GM18508 (cell line): ENCODE results near the gene PCDHA2.
"Not testable (repeated sequence)": the region's sequence is repeated elsewhere in the genome, so short reads cannot be mapped to it uniquely, and the experiment has no call there.

Experiments
- ATAC-seq: cut with Tn5 transposase; IDR thresholded peaks from one replicate; pipeline ENCODE4 v1.9.1; 2021; ENCODE audit warnings: moderate number of reproducible peaks; ENCODE audit not compliant: insufficient read depth, unreplicated experiment

Gene PCDHA2

DNA sequence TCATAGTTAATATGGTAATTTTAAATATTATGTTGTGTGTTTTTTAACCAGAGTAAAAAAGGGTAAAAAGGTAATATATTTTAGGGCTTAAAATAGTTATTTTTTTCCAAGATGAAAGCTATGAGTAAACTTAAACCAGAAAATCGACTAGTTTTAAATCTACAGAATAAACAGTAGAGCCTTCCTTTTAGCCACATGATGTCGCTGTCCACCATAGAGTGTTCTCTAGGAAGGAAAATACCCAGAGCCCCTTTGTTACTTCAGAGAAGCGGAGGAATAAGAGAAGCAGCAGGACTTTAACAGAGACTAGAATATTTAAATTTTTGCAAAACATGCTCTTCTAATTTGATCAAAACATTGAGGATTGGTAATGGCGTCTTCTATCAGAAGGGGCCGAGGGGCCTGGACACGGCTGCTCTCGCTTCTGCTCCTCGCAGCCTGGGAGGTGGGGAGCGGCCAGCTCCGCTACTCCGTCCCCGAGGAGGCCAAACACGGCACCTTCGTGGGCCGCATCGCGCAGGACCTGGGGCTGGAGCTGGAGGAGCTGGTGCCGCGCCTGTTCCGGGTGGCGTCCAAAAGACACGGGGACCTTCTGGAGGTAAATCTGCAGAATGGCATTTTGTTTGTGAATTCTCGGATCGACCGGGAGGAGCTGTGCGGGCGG, at the start of gene PCDHA2:
Gene PCDHA2 (plus strand): TSS at position 258 of the 664 bp plus-strand sequence.
- ATAC-seq = no peak

DNA sequence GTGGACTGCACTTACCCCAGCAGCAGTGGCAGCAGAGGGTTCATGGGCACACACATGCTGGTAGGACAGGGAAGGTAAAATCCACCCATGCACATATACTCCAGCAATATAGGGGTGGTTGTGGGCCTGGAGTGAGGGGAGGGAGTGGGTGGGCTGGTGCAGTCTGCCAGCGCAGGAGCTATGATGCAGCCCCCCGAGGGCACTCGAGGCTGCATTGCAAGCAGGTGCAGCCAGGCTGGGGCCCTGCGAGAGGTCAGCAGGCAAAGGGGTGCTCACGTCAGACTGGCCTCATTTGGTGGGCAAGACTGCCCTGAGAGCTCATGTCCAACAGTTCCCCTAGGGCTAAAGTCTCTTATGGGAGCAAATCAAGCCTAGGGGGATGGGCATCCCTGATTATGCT, 41.1 kb upstream of the PCDHA2 start:
- ATAC-seq = no peak

DNA sequence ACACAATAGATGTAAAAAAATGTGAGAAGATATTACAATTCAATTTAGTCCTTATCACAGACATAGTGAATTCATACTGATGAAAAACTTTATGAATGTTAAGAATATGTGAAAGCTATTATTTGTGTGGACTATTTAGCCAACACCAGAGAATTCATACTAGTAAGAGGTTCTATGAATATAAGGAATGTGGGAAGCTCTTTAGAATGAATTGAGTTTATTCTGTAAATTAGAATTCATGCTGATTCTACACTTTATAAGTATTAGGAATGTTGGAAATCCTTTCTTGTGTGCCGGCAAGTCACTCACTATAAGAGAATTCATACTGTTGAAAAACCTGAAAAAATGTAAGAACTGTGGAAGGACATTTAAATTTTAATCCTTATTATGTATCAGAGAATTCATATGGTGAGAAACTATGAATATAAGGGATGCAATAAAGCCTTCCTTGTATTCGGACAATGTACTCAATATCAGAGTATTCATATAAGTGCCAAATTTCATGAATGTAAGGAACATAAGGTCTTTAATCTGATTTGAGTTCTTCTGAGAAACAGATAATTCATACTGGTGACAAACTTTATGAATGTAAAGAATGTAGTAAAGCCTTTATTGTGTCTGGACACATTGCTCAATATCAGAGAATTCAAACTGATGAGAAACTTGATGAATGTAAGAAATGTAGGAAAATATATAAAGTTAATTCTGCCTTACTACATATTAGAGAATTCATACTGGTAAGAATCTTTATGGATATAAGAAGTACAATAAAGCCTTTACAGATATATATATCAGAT, 30.3 kb upstream of the PCDHA2 start:
- no peak for ATAC-seq

DNA sequence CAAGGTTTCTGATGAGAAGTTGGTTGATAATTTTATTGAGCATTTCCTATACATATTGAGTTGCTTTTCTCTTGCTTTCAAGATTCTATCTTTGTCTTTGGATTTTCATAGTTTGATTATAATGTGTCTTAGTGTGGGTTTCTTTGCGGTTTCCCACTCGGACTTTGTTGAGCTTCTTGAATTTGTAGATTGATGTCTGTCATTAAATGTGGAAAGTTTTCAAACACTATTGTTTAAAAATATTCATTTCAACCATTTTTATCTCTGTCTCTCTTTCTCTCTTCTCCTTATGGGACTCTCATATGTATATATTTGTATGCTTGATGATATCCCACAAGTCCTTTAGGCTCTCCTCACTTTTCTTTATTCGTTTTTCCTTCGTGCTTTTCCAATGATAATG, 27.2 kb upstream of the PCDHA2 start:
- no peak for ATAC-seq

DNA sequence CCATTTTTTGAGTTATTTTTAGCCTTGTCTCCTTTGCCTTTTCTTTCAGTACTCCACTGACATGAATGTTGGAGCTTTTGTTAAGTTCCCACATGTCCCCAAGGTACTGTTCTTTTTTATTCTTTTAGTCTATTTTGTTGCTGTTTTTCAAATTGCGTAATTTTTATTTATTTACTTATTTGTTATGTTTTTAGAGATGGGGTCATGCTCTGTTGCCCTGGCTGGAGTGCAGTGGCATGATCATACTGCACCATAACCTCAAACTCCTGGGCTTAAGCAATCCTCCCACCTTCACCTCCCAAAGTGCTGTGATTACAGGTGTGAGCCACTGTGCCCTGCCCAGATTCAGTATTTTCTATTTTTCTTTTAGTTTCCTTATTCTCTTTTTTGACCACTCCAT, 14.1 kb upstream of the PCDHA2 start:
- no peak for ATAC-seq

DNA sequence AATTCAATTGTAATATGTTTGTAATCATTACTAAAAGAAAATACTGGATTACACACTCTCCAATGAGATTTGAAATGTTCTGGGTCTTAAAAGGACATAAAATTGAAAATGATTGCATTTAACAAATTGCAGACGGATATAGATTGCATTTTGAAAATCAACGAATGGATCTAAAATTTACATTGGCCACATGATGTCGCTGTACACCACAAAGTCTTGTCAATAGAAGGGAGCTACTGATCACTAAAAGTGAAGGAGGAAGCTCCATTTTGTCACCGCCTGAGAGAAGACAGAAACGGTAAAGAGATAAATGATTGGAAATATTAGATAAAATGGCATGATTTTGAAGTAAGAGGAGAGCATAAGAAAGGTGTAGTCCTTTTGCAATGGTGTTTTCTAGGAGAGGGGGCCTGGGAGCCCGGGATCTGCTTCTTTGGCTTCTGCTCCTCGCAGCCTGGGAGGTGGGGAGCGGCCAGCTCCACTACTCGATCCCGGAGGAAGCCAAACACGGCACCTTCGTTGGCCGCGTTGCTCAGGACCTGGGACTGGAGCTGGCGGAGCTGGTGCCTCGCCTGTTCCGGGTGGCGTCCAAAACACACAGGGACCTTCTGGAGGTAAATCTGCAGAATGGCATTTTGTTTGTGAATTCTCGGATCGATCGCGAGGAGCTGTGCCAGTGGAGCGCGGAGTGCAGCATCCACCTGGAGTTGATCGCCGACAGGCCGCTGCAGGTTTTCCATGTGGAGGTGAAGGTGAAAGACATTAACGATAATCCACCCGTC, 8.6 kb upstream of the PCDHA2 start, which contains the start of gene PCDHA1:
Gene PCDHA1 (plus strand): TSS at position 236 of the 782 bp plus-strand sequence.
- no peak for ATAC-seq

DNA sequence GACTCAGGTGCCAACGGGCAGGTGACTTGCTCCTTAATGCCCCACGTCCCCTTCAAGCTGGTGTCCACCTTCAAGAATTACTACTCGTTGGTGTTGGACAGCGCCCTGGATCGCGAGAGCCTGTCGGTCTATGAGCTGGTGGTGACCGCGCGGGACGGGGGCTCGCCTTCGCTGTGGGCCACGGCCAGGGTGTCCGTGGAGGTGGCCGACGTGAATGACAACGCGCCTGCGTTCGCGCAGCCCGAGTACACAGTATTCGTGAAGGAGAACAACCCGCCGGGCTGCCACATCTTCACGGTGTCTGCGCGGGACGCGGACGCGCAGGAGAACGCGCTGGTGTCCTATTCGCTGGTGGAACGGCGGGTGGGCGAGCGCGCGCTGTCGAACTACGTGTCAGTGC, 7.2 kb upstream of the PCDHA2 start:
- ATAC-seq = not testable (repeated sequence)

DNA sequence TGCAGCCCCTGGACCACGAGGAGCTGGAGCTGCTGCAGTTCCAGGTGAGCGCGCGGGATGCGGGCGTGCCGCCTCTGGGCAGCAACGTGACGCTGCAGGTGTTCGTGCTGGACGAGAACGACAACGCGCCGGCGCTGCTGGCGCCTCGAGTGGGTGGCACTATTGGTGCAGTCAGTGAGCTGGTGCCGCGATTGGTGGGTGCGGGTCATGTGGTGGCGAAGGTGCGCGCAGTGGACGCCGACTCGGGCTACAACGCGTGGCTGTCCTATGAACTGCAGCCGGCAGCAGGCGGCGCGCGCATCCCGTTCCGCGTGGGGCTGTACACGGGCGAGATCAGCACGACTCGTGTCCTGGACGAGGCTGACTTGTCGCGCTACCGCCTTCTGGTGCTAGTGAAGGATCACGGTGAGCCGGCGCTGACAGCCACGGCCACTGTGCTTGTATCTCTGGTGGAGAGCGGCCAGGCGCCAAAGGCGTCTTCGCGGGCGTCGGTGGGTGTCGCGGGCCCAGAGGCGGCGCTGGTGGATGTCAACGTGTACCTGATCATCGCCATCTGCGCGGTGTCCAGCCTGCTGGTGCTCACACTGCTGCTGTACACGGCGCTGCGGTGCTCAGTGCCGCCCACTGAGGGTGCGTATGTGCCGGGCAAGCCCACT, 6.7 kb upstream of the PCDHA2 start:
- not testable (repeated sequence) for ATAC-seq

DNA sequence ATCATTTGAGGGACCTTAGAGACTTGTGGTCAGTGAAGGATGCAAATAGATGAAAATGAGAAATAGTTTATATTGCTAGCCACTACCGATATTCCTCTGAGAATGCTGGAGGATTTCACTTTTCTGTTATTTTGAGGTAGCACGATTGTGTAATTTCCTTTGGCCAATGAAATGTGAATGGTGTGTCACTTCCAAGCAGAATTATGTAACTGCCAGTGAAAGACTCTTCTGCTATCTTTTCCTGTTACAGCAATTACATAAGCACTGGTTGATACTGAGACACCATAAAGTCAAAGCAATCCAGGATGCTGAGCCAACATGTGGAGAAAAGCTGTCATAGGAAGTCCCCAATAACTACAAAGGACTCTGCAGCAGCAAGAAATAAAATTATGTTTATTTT, 3.6 kb upstream of the PCDHA2 start:
- no peak for ATAC-seq

DNA sequence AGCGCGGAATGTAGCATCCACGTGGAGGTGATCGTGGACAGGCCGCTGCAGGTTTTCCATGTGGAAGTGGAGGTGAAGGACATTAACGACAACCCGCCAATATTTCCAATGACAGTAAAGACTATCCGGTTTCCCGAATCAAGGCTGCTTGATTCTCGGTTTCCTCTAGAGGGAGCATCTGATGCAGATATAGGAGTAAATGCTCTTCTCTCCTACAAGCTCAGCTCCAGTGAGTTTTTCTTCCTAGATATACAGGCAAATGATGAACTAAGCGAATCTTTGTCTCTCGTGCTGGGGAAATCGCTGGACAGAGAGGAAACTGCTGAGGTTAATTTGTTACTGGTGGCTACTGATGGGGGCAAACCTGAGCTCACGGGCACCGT, 598 bp downstream of the PCDHA2 start:
- no peak for ATAC-seq

DNA sequence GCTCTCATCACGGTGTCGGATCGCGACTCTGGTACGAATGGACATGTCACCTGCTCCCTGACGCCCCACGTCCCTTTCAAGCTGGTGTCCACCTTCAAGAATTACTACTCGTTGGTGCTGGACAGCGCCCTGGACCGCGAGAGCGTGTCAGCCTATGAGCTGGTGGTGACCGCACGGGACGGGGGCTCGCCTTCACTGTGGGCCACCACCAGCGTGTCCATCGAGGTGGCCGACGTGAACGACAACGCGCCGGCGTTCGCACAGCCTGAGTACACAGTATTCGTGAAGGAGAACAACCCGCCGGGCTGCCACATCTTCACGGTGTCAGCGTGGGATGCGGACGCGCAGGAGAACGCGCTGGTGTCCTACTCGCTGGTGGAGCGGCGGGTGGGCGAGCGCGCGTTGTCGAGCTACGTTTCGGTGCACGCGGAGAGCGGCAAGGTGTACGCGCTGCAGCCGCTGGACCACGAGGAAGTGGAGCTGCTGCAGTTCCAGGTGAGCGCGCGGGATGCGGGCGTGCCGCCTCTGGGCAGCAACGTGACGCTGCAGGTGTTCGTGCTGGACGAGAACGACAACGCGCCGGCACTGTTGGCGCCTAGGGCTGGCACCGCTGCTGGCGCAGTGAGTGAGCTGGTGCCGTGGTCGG, 1.5 kb downstream of the PCDHA2 start:
- not testable (repeated sequence) for ATAC-seq

DNA sequence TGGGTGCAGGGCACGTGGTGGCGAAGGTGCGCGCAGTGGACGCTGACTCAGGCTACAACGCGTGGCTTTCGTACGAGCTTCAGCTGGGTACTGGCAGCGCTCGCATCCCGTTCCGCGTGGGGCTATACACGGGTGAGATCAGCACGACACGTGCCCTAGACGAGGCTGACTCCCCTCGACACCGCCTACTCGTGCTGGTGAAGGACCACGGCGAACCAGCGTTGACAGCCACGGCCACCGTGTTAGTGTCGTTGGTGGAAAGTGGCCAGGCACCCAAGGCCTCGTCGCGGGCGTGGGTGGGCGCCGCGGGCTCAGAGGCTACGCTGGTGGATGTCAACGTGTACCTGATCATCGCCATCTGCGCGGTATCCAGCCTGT, 2.1 kb downstream of the PCDHA2 start:
- no peak for ATAC-seq

DNA sequence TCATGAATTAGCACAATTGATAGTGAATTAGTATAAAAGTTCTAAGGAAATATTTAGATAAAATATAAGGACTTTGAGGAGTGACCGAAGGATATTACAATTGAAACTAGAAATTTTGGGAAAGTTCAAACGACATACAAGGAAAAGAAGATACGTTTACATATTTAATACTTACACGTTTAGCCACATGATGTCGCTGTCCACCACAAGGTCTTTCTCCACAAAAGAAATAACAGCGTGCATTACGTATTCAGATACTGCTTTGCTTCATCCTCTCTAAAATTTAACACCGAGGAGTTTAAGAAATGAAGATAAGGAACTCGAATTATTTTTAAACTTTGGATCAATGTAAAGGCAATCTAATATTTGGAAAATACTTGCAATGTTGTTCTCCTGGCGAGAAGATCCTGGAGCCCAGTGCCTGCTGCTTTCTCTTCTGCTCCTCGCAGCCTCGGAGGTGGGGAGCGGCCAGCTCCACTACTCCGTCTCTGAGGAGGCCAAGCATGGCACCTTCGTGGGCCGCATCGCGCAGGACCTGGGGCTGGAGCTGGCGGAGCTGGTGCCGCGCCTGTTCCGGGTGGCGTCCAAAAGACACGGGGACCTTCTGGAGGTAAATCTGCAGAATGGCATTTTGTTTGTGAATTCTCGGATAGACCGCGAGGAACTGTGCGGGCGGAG, 6.3 kb downstream of the PCDHA2 start, which contains the start of gene PCDHA3:
Gene PCDHA3 (plus strand): TSS at position 242 of the 678 bp plus-strand sequence.
- no peak for ATAC-seq

DNA sequence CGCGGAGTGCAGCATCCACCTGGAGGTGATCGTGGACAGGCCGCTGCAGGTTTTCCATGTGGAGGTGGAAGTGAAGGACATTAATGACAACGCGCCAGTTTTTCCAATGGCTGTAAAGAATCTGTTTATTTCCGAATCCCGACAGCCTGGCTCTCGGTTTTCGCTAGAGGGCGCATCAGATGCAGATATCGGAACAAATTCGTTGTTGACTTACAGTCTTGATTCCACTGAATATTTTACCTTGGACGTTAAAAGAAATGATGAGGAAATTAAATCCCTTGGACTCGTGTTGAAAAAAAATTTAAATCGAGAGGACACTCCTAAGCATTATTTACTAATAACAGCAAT, 6.8 kb downstream of the PCDHA2 start:
- no peak for ATAC-seq

DNA sequence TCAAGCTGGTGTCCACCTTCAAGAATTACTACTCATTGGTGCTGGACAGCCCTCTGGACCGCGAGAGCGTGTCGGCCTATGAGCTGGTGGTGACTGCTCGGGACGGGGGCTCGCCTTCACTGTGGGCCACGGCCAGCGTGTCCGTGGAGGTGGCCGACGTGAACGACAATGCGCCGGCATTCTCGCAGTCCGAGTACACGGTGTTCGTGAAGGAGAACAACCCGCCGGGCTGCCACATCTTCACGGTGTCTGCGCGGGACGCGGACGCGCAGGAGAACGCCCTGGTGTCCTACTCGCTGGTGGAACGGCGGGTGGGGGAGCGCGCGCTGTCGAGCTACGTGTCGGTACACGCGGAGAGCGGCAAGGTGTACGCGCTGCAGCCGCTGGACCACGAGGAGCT, 7.7 kb downstream of the PCDHA2 start:
- ATAC-seq = not testable (repeated sequence)

DNA sequence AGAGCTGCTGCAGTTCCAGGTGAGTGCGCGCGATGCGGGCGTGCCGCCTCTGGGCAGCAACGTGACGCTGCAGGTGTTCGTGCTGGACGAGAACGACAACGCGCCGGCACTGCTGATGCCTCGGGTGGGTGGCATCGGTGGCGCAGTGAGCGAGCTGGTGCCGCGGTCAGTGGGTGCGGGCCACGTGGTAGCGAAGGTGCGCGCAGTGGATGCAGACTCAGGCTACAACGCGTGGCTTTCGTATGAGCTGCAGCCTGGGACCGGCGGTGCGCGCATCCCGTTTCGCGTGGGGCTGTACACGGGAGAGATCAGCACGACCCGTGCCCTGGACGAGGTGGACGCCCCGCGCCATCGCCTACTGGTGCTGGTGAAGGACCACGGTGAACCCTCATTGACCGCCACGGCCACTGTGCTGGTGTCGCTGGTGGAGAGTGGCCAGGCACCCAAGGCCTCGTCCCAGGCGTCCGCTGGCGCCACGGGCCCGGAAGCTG, 8.2 kb downstream of the PCDHA2 start:
- no peak for ATAC-seq

DNA sequence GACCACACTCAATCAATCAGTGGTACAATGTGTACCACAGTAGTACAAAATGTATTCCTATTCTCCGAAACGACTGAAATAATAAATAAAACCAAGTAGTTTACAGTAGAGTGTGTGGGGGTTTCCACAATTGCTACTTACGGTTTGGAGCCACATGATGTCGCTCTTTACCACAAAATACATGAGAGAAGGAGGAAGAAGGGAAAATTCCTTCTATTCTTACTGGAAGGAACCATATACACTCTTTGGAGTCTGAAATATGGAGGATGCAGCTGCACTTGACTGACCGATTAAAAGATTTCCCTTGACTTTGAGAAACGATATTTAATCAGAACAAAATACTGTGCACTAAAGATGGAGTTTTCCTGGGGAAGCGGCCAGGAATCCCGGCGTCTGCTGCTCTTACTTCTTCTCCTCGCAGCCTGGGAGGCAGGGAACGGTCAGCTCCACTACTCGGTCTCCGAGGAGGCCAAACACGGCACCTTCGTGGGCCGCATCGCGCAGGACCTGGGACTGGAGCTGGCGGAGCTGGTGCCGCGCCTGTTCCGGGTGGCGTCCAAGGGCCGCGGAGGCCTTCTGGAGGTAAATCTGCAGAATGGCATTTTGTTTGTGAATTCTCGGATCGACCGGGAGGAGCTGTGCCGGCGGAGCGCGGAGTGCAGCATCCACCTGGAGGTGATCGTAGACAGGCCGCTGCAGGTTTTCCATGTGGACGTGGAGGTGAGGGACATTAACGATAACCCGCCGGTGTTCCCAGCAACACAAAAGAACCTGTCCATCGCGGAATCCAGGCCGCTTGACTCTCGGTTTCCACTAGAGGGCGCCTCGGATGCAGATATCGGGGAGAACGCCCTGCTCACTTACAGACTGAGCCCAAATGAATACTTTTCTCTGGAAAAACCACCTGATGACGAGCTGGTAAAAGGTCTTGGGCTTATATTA, 12.5 kb downstream of the PCDHA2 start, which contains the start of gene PCDHA4:
Gene PCDHA4 (plus strand): TSS at position 235 of the 942 bp plus-strand sequence.
- no peak for ATAC-seq

DNA sequence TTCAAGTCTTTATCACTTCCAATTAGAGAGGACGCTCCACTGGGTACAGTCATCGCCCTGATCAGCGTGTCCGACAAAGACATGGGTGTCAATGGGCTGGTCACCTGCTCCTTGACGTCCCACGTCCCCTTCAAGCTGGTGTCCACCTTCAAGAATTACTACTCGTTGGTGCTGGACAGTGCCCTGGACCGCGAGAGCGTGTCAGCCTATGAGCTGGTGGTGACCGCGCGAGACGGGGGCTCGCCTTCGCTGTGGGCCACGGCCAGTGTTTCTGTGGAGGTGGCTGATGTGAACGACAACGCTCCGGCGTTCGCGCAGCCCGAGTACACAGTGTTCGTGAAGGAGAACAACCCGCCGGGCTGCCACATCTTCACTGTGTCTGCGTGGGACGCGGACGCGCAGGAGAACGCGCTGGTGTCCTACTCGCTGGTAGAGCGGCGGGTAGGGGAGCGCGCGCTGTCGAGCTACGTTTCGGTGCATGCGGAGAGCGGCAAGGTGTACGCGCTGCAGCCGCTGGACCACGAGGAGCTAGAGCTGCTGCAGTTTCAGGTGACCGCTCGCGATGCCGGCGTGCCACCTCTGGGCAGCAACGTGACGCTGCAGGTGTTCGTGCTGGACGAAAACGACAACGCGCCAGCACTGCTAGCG, 13.7 kb downstream of the PCDHA2 start:
- not testable (repeated sequence) for ATAC-seq
